GM19452 (cell line): Measurements from ENCODE around the gene PHF14.
A peak's percentile ranks its signal among the peaks of the same experiment; 100 is the strongest.
"Not testable (repeated sequence)": the region's sequence is repeated elsewhere in the genome, so short reads cannot be mapped to it uniquely, and the experiment has no call there.

Source experiments
- ATAC-seq: cut with Tn5 transposase; IDR thresholded peaks from one replicate; pipeline ENCODE4 v1.9.1; 2021; ENCODE audit not compliant: unreplicated experiment

Gene PHF14

DNA sequence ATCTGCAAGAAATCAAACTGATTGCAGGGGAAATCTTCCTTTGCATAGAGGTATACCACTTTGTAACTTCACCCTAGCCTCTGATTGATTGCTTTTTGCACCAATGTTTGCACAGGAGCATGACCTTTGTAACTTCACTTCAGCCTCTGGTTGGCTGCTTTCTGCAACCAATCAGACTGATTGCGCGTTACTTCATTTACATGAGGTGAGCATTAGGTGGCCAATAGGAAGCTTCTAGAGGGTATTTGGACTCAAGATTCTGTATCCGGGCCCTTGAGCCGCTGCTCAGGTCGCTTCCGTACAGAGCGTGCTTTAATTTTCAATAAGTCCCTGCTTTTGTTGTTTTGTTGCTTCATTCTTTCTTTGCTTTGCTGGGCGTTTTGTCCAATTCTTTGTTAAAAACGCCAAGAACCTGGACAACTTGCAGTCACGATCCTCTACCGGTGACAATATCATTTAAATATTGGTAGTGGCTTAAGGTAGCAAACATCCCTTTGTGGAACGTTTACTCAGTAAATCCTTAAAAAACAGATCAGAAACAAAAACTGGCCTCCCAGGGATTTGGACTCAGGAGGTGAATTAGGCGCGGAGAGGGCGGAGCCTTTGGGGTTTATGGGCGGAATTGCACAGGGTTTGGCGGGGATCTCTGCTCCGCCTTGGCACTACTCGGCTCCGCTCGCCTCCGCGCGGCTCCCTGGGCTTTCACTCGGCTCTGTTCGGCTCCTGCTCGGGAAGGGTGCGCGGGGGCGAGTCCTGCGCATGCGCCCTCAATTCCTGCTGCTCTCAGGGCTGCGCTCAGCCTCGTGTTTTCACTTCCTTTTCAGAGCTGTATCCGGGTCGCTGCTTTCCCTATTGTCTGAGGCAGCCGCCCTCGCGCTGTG, at the start of gene PHF14:
PHF14 (plus strand) TSS at position 812 of the 881 bp plus-strand sequence. CDS start 452 bp downstream, outside the sequence.
- ATAC-seq: peak; percentile 97

DNA sequence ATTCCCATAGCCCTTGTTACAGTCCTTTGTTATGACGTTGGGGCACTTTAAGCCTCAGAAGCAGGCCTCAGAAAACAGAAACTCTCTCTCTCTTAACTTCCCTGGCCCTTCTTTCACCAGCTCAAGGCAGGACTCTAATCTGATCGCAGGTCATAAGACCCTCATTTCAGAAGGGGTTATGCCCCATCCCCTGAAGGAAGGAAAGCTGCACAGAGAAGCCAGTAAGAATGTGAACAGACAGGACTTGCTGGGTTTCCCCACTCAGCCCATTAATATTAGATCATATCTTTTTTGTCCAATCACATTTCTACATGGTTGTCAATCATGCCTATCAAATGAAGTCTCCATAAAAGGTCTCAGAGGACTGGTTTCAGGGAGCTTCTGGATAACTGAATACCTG, 49.3 kb upstream of the PHF14 start:
- no peak for ATAC-seq

DNA sequence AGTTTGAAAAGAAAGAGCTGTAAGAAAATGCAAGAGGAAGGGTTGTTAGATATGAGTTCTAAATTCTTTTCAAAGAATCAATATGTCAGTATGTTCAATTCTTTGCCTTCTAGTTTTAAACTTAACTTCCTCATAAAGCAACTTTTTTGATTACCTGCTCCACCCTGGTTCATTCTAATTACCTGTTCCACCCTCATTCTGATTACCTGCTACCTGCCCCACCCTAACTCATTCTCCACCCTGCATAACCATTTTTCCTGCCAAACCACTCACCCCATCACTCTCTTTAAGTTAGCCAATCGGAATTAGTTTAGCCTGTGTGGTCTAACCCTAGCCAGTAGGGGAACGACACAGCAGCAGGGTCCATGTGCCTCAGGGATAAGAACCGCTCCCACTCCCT, 45.5 kb upstream of the PHF14 start:
- not testable (repeated sequence) for ATAC-seq

- ATAC-seq: no peak
Measured at GRCh38 chr7:10930551-10930950, 43.1 kb upstream of the PHF14 start.

DNA sequence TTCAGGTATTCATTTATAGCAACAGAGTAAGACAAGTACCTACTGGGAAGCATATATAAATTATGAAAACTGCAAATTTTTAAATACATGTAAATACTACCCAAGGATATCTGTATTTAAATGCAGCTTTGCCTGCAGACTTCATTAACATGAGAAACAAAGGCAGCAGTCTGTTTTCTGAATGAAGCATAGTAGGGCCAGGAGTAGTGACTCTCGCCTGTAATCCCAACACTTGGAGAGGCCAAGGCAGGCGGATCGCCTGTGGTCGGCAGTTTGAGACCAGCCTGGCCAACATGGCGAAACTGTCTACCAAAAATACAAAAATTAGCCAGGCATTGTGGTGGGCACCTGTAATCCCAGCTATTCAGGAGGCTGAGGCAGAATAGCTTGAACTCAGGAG, 42.5 kb upstream of the PHF14 start:
- no peak for ATAC-seq

DNA sequence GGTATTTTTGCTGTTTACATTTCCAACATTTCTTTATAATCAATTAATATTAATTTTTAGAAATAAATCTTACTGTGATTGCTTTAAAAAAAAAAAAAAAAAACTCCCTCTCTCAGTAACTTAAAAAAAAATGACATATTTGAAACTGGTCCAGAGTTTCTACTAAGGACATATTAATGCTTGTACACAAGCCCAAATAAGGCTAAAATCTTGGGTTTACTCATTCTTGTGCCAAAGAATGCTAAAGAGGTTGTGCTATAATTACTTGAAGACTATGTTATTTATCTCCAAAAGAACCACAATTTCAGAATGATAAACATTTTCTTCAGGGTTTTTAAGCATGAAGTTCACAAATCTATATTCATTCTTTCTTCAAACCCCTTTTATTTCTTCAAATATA, 39.4 kb upstream of the PHF14 start:
- no peak for ATAC-seq

GRCh38 chr7:10939237-10939910, 34.3 kb upstream of the PHF14 start:
- ATAC-seq: peak; percentile 19

GRCh38 chr7:10939911-10940703, 33.6 kb upstream of the PHF14 start:
- ATAC-seq: peak; percentile 94

GRCh38 chr7:10940704-10941355, 32.8 kb upstream of the PHF14 start:
- no peak for ATAC-seq

DNA sequence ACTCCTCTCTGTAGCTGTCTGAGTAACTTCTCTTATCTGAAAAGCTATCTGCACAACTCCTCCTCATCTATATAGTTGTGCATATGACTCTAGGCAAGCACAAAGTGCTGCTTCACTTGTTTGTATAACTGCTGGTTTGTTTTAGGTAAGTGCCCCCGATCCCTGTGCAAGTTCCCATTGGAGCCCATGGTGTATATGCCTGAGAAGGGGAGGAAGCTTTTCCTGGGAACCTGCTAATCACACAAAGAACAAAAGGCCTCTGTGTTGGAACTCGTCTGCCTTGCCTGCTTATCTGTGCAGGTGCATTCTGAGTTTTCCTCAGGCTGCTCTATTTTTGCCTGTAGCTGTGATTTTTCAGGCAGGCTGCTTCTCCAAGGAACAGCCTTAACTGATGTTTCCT, 23.2 kb upstream of the PHF14 start:
- no peak for ATAC-seq

DNA sequence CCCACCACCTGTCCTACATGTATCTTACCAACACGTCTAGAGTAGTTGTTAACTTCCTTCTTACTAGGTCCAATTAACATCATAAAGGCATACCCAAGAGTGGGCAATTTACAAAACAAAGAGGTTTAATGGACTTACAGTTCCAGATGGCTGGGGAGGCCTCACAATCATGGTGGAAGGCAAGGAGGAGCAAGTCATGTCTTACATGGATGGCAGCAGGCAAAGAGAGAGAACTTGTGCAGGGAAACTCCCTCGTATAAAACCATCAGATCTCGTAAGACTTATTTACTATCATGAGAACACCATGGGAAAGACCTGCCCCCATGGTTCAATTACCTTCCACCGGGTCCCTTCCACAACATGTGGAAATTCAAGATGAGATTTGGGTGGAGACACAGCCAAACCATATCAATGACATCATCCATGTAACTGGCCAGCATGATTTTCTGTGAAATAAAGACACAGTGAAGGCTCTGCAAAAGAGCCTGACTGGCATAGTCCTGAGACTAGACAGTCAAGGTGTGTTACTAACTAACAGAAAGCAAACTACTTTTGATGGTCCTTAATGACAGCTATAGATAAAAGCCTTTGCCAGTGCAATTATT, 22.6 kb upstream of the PHF14 start:
- not testable (repeated sequence) for ATAC-seq

GRCh38 chr7:10952588-10952987, 21.1 kb upstream of the PHF14 start:
- no peak for ATAC-seq

DNA sequence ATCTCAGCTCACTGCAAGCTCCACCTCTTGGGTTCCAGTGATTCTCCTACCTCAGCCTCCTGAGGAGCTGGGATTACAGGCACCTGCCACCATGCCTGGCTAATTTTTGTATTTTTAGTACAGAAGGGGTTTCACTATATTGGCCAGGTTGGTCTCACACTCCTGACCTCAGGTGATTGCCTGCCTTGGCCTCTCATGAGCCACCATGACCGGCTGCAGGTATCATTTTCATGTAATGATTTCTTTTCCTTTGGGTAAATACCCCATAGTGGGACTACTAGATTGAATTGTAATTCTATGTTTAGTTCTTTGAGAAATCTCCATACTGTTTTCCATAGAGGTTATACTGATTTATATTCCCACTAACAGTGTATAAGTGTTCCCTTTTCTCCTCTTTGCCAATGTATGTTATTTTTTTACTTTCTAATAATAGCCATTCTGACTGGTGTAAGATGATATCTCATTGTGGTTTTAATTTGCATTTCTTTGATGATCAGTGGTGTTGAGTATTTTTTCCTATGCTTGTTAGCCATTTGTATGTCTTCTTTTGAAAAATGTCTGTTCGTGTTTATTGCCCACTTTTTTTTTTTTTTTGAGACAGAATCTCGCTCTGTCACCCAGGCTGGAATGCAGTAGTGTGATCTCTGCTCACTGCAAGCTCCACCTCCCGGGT, 20.5 kb upstream of the PHF14 start:
- peak; percentile 58 for ATAC-seq

DNA sequence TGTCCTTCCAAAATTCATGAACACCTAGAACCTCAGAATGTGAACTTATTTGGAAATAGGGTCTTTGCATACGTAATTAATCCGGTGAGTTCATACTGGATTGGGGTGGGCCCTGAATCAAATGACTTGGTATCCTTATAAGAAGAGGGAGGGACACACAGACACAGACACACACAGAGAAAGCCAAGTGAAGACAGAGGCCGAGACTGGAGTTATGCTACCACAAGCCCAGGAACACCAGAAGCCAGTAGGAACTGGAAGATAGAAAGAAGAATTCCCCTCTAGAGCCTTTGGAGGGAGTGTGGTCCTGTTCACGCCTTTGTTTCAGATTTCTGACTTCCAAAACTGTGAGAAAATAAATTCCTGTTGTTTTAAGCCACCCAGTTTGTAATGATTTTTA, 17.1 kb upstream of the PHF14 start:
- ATAC-seq: no peak

DNA sequence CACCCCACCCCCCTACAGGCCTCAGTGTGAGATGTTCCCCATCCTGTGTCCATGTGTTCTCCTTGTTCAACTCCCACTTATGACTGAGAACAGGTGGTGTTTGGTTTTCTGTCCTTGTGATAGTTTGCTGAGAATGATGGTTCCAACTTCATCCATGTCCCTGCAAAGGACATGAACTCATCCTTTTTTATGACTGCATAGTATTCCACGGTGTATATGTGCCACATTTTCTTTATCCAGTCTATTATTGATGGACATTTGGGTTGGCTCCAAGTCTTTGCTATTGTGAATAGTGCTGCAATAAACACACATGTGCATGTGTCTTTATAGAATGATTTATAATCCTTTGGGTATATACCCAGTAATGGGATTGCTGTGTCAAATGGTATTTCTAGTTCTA, 13.4 kb upstream of the PHF14 start:
- ATAC-seq: not testable (repeated sequence)

- not testable (repeated sequence) for ATAC-seq
Measured at GRCh38 chr7:10965016-10965415, 8.7 kb upstream of the PHF14 start.

DNA sequence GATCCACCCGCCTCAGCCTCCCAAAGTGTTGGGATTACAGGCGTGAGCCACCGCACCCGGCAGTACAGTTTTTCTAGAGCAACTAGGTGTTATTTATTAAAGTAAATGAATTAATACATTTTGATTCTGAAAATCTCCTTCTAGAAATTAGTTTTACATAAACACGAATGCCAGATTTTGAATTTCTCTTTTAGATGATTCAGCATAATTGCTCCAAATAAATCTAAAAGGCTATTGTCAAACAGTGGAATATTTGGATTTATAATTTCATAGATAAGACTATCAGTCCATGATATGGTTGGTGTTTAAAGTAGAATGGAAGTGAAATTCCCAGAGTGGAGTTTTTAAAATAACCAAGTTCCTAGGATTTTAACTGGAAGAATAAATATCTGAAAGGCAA, 1.5 kb upstream of the PHF14 start:
- no peak for ATAC-seq

- ATAC-seq: peak; percentile 29
Measured at GRCh38 chr7:10973942-10974911, 555 bp downstream of the PHF14 start.

DNA sequence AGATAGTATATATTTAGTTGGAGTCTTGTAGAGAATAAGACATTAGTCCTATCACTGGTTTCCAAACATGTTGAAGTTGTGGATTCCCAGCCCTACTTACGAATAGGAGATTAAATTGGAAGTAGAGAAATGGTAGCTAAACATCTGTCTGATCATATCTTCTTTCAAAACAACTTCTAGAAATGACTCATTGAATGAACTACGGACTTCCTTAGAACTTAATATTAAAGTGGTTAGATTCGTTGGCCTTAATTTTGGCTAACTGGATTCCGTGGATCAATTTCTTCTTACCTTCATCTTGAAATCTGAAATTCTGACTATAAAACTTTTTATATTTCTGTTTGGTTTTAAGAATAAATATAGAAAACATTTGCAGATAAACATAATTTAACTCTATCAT, 3.4 kb downstream of the PHF14 start:
- no peak for ATAC-seq
